GM23338 (cell line): ENCODE measurements around the gene GSTM5. TPM values are rescaled to one million over a fixed set of nuclear protein-coding genes. Genes with fewer than 3 reads are reported as not detected.

Source experiments
- ATAC-seq: fragments of 200-7000 bp; cut with Tn5 transposase; 3 replicates; pipeline ENCODE4 v1.9.1; 2020
- DNase-seq: peaks from one replicate; pipeline ENCODE4 v3.0.0-alpha.2; 2015; ENCODE audit warnings: low spot score
- H2AFZ ChIP-seq: fragments of 200-600 bp; sonication (generic); 2 replicates; pipeline ENCODE4 v1.8.0; 2016; ENCODE audit warnings: antibody characterized with exemption, mild to moderate bottlenecking, moderate library complexity
- H3F3A ChIP-seq: fragments of 200-600 bp; sonication (generic); replicated peaks from 2 replicates; pipeline ENCODE4 v1.8.0; 2017; ENCODE audit warnings: antibody characterized with exemption, mixed run types, low read depth
- H3K27ac ChIP-seq: fragments of 200-600 bp; sonication (generic); 2 replicates; pipeline ENCODE4 v1.6.1; 2016; ENCODE audit warnings: low read depth
- H3K27me3 ChIP-seq: fragments of 200-600 bp; sonication (generic); 2 replicates; pipeline ENCODE4 v1.8.0; 2016; ENCODE audit warnings: mild to moderate bottlenecking, mixed run types, moderate library complexity; ENCODE audit not compliant: insufficient read depth
- H3K36me3 ChIP-seq: fragments of 200-600 bp; sonication (generic); 2 replicates; pipeline ENCODE4 v1.8.0; 2016; ENCODE audit warnings: mild to moderate bottlenecking; ENCODE audit not compliant: insufficient read depth
- H3K4me1 ChIP-seq: fragments of 200-600 bp; sonication (generic); 2 replicates; pipeline ENCODE4 v1.8.0; 2016; ENCODE audit warnings: mild to moderate bottlenecking, moderate library complexity; ENCODE audit not compliant: insufficient read depth
- H3K4me2 ChIP-seq: fragments of 200-600 bp; sonication (generic); 2 replicates; pipeline ENCODE4 v1.7.1; 2017; ENCODE audit warnings: mixed run types
- H3K4me3 ChIP-seq: fragments of 200-600 bp; sonication (generic); 2 replicates; pipeline ENCODE4 v1.6.1; 2016; ENCODE audit warnings: mixed run types
- H3K79me2 ChIP-seq: fragments of 200-600 bp; sonication (generic); replicated peaks from 2 replicates; pipeline ENCODE4 v1.8.0; 2017; ENCODE audit warnings: mild to moderate bottlenecking; ENCODE audit not compliant: insufficient read depth
- H3K9me2 ChIP-seq: fragments of 200-600 bp; sonication (generic); 2 replicates; pipeline ENCODE4 v1.8.0; 2017; ENCODE audit not compliant: insufficient read depth
- H4K20me1 ChIP-seq: fragments of 200-600 bp; sonication (generic); replicated peaks from 2 replicates; pipeline ENCODE4 v1.8.0; 2017; ENCODE audit warnings: mild to moderate bottlenecking; ENCODE audit not compliant: insufficient read depth
- H3K27ac Mint-ChIP-seq: 2 replicates; pipeline ENCODE4 v1.8.0; 2020; ENCODE audit warnings: inconsistent platforms, mild to moderate bottlenecking, moderate library complexity, mixed read lengths
- H3K27me3 Mint-ChIP-seq: 3 replicates; pipeline ENCODE4 v1.8.0; 2022; ENCODE audit warnings: low read depth, mild to moderate bottlenecking, moderate library complexity, mixed read lengths, inconsistent platforms; ENCODE audit not compliant: insufficient read depth, poor library complexity
- H3K36me3 Mint-ChIP-seq: 3 replicates; pipeline ENCODE4 v1.8.0; 2021; ENCODE audit warnings: low read depth, mild to moderate bottlenecking, inconsistent platforms, moderate library complexity, mixed read lengths
- H3K4me1 Mint-ChIP-seq: 3 replicates; pipeline ENCODE4 v1.8.0; 2020; ENCODE audit warnings: mild to moderate bottlenecking, inconsistent platforms, mixed read lengths
- H3K4me3 Mint-ChIP-seq: 3 replicates; pipeline ENCODE4 v1.8.0; 2021; ENCODE audit warnings: moderate library complexity, mild to moderate bottlenecking, inconsistent platforms, mixed read lengths
- H3K9me3 Mint-ChIP-seq: 3 replicates; pipeline ENCODE4 v1.8.0; 2020; ENCODE audit warnings: moderate library complexity, mild to moderate bottlenecking, inconsistent platforms, mixed read lengths
- CREB1 ChIP-seq: fragments of 250-450 bp; sonication (Bioruptor Pico); IDR thresholded peaks from 2 replicates; pipeline ENCODE4 v1.5.0; 2020; ENCODE audit warnings: low read depth, mild to moderate bottlenecking, moderate library complexity
- CTCF ChIP-seq, 2 experiments: fragments of 200-600 bp in 1 of 2; sonication (generic) in 1 of 2; conservative IDR thresholded peaks; 2 replicates each; pipeline versions ENCODE4 v1.5.1 to v1.6.1; 2016 to 2017; ENCODE audit warnings: antibody characterized with exemption in 2 of 2, low read depth in 2 of 2, mild to moderate bottlenecking in 2 of 2, moderate library complexity in 1 of 2
- EZH2 ChIP-seq: fragments of 200-600 bp; sonication (generic); IDR thresholded peaks from one replicate; pipeline ENCODE4 v1.8.0; 2017; ENCODE audit warnings: antibody characterized with exemption, mild to moderate bottlenecking, low read depth; ENCODE audit not compliant: unreplicated experiment
- EZH2phosphoT487 ChIP-seq: fragments of 200-600 bp; sonication (generic); IDR thresholded peaks from one replicate; pipeline ENCODE4 v1.8.1; 2018; ENCODE audit warnings: antibody characterized with exemption; ENCODE audit not compliant: unreplicated experiment
- JUNB ChIP-seq: IDR thresholded peaks from one replicate; pipeline ENCODE4 v1.6.1; 2016; ENCODE audit warnings: antibody characterized with exemption; ENCODE audit not compliant: unreplicated experiment
- NANOG ChIP-seq: IDR thresholded peaks from 2 replicates; pipeline ENCODE4 v1.6.1; 2016; ENCODE audit warnings: antibody characterized with exemption, borderline replicate concordance
- POLR2AphosphoS5 ChIP-seq: IDR thresholded peaks from 2 replicates; pipeline ENCODE4 v1.6.1; 2016; ENCODE audit warnings: antibody characterized with exemption, low read depth
- REST ChIP-seq: IDR thresholded peaks from one replicate; pipeline ENCODE4 v1.6.1; 2018; ENCODE audit warnings: antibody characterized with exemption; ENCODE audit not compliant: unreplicated experiment
- STAT1 ChIP-seq: IDR thresholded peaks from one replicate; pipeline ENCODE4 v1.6.1; 2016; ENCODE audit warnings: antibody characterized with exemption; ENCODE audit not compliant: unreplicated experiment
- ZNF114 ChIP-seq: fragments of 250-450 bp; sonication (Bioruptor Pico); IDR thresholded peaks from 2 replicates; pipeline ENCODE4 v1.5.0; 2020; ENCODE audit warnings: mild to moderate bottlenecking, moderate library complexity
- ZNF331 ChIP-seq: fragments of 250-450 bp; sonication (Bioruptor Pico); IDR thresholded peaks from 2 replicates; pipeline ENCODE4 v1.5.0; 2020; ENCODE audit warnings: low read depth, mild to moderate bottlenecking, moderate library complexity
- polyA plus RNA-seq: library from polyadenylated mRNA; unstranded; fragments of >200 nt; fragmentation: Nextera tagmentation; extraction: Ambion mirVana; gene quantifications from 2 replicates; pipeline ENCODE4 v1.2.1, GENCODE V29; 2016
- total RNA-seq: library from RNA; depleted of rRNA; stranded (reverse); fragments of >200 nt; shearing (Covaris generic); gene quantifications from 2 replicates; pipeline ENCODE4 v1.2.3, GENCODE V29; 2014
- TF ChIP-seq, protein P1 (sequence below): fragments of 250-450 bp; sonication (Bioruptor Pico); IDR thresholded peaks from 2 replicates; pipeline ENCODE4 v1.5.0; 2020; ENCODE audit warnings: mild to moderate bottlenecking, moderate library complexity
- TF ChIP-seq, protein P2 (sequence below): IDR thresholded peaks from 2 replicates; pipeline ENCODE4 v1.6.1; 2016; ENCODE audit warnings: antibody characterized with exemption

GSTM5 gene
- total and polyA plus RNA-seq, 2 experiments from 2014 or later, result 2.5 to 5.0 TPM

DNA sequence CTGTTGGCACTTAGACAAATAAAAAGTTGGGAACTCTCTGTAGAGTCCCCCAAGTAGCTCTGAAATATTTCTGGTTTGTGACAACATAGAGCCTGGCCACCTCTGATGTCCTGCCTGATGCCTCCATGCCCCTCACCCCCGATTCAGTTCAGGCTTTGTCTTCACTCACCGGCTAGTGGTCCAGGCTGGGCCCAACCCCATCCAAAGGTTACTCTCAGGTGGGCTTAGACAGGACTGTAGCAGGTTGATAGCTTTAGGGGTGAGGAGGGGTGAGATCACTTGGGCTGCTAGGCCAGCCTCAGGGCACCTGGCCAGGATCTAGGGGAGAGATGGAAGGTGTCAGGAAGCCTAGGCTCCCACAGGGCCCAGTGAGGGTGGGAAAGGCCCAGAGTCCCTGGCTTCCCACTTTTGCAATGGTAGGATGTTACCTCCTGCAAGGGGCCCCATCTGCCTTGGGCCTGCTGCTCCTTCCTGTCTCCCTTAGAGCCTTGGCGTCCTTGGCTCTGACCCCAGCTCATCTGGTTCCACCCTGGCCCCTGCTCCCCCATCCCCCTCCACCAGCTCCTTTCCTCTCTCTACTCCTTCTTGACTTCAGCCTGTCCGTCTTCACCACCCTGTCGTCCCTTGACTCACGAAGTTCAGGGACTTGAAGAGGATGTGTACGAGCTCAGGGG lies 44.9 kb downstream of the GSTM5 start:
- H3K4me2 ChIP-seq, result no peak overlapping the region
- no peak overlapping the region for H3K27ac ChIP-seq
- Mint-ChIP-seq H3K36me3 (no peaks in the 10 kb centered on the region), H3K27me3 (peaks cover 9% of the 10 kb centered on the region), H3K4me1 (no peaks in the 10 kb centered on the region), H3K9me3 (no peaks in the 10 kb centered on the region; the same call in 2 of the 3 replicates), H3K27ac (no peak overlapping the region), H3K4me3 (no peak overlapping the region)
- H3K79me2 ChIP-seq, result no peaks in the 10 kb centered on the region
- H3F3A ChIP-seq, result no peaks in the 10 kb centered on the region
- H2AFZ ChIP-seq, result no peak overlapping the region
- no peaks in the 10 kb centered on the region for H4K20me1 ChIP-seq
- H3K27me3 ChIP-seq, result no peaks in the 10 kb centered on the region
- no peaks in the 10 kb centered on the region for H3K4me1 ChIP-seq
- no peaks in the 10 kb centered on the region for H3K36me3 ChIP-seq
- no peak for ATAC-seq
- TF ChIP-seq POLR2AphosphoS5 (no peak), EZH2phosphoT487 (no peak), JUNB (no peak), ZNF114 (CRISPR knock-in tag) (no peak), CREB1 (no peak), ZNF331 (CRISPR knock-in tag) (no peak), CTCF (conservative IDR thresholded peaks at IDR 0.05; ENCODE audit: low read depth in 2 of 2) (no peak), EZH2 (no peak), NANOG (no peak), STAT1 (no peak), REST (no peak)
- TF ChIP-seq, protein P1, sequence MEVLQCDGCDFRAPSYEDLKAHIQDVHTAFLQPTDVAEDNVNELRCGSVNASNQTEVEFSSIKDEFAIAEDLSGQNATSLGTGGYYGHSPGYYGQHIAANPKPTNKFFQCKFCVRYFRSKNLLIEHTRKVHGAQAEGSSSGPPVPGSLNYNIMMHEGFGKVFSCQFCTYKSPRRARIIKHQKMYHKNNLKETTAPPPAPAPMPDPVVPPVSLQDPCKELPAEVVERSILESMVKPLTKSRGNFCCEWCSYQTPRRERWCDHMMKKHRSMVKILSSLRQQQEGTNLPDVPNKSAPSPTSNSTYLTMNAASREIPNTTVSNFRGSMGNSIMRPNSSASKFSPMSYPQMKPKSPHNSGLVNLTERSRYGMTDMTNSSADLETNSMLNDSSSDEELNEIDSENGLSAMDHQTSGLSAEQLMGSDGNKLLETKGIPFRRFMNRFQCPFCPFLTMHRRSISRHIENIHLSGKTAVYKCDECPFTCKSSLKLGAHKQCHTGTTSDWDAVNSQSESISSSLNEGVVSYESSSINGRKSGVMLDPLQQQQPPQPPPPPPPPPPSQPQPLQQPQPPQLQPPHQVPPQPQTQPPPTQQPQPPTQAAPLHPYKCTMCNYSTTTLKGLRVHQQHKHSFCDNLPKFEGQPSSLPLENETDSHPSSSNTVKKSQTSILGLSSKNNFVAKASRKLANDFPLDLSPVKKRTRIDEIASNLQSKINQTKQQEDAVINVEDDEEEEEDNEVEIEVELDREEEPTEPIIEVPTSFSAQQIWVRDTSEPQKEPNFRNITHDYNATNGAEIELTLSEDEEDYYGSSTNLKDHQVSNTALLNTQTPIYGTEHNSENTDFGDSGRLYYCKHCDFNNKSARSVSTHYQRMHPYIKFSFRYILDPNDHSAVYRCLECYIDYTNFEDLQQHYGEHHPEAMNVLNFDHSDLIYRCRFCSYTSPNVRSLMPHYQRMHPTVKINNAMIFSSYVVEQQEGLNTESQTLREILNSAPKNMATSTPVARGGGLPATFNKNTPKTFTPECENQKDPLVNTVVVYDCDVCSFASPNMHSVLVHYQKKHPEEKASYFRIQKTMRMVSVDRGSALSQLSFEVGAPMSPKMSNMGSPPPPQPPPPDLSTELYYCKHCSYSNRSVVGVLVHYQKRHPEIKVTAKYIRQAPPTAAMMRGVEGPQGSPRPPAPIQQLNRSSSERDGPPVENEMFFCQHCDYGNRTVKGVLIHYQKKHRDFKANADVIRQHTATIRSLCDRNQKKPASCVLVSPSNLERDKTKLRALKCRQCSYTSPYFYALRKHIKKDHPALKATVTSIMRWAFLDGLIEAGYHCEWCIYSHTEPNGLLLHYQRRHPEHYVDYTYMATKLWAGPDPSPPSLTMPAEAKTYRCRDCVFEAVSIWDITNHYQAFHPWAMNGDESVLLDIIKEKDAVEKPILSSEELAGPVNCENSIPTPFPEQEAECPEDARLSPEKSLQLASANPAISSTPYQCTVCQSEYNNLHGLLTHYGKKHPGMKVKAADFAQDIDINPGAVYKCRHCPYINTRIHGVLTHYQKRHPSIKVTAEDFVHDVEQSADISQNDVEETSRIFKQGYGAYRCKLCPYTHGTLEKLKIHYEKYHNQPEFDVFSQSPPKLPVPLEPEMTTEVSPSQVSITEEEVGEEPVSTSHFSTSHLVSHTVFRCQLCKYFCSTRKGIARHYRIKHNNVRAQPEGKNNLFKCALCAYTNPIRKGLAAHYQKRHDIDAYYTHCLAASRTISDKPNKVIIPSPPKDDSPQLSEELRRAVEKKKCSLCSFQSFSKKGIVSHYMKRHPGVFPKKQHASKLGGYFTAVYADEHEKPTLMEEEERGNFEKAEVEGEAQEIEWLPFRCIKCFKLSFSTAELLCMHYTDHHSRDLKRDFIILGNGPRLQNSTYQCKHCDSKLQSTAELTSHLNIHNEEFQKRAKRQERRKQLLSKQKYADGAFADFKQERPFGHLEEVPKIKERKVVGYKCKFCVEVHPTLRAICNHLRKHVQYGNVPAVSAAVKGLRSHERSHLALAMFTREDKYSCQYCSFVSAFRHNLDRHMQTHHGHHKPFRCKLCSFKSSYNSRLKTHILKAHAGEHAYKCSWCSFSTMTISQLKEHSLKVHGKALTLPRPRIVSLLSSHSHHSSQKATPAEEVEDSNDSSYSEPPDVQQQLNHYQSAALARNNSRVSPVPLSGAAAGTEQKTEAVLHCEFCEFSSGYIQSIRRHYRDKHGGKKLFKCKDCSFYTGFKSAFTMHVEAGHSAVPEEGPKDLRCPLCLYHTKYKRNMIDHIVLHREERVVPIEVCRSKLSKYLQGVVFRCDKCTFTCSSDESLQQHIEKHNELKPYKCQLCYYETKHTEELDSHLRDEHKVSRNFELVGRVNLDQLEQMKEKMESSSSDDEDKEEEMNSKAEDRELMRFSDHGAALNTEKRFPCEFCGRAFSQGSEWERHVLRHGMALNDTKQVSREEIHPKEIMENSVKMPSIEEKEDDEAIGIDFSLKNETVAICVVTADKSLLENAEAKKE (CRISPR knock-in tag), result no peak
- TF ChIP-seq, protein P2, sequence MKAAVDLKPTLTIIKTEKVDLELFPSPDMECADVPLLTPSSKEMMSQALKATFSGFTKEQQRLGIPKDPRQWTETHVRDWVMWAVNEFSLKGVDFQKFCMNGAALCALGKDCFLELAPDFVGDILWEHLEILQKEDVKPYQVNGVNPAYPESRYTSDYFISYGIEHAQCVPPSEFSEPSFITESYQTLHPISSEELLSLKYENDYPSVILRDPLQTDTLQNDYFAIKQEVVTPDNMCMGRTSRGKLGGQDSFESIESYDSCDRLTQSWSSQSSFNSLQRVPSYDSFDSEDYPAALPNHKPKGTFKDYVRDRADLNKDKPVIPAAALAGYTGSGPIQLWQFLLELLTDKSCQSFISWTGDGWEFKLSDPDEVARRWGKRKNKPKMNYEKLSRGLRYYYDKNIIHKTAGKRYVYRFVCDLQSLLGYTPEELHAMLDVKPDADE, result no peak
- H3K4me3 ChIP-seq, result no peak overlapping the region
- DNase-seq, result no peak
- H3K9me2 ChIP-seq, result no peaks in the 10 kb centered on the region
